Spleen (tissue), 11 donors: Measurements from ENCODE around the gene ABCA2. TPM values are rescaled to one million over a fixed set of nuclear protein-coding genes. Genes with fewer than 3 reads are reported as not detected.

Experiments
- DNase-seq: peaks from one replicate; pipeline ENCODE4 v3.0.0-alpha.2; 2020
- H3K27ac ChIP-seq, 8 donors: fragments of 200-600 bp; sonication (generic) in 7 of 8; 1 replicate in 4 of 8; 2 replicates in 4 of 8; pipeline versions ENCODE4 v1.5.0 to v1.8.0; 2016 to 2021; ENCODE audit warnings: inconsistent platforms in 4 of 8, mild to moderate bottlenecking in 4 of 8, moderate library complexity in 1 of 8
- H3K27me3 ChIP-seq, 7 donors: fragments of 200-600 bp; sonication (generic) in 6 of 7; replicated peaks in 1 of 7; 1 replicate in 4 of 7; 2 replicates in 3 of 7; pipeline versions ENCODE4 v1.5.0 to v1.8.0; 2016 to 2021; ENCODE audit warnings: inconsistent platforms in 3 of 7, mild to moderate bottlenecking in 1 of 7
- H3K36me3 ChIP-seq, 6 donors: fragments of 200-600 bp; sonication (generic) in 5 of 6; 1 replicate in 4 of 6; 2 replicates in 2 of 6; pipeline versions ENCODE4 v1.5.0 to v1.8.0; 2016 to 2021; ENCODE audit warnings: inconsistent platforms in 2 of 6
- H3K4me1 ChIP-seq, 6 donors: fragments of 200-600 bp; sonication (generic) in 5 of 6; 1 replicate in 3 of 6; 2 replicates in 3 of 6; pipeline versions ENCODE4 v1.5.0 to v1.8.0; 2016 to 2021; ENCODE audit warnings: inconsistent platforms in 3 of 6
- H3K4me3 ChIP-seq, 8 donors: fragments of 200-600 bp; sonication (generic) in 7 of 8; 1 replicate in 4 of 8; 2 replicates in 4 of 8; pipeline versions ENCODE4 v1.5.0 to v1.8.0; 2016 to 2021; ENCODE audit warnings: inconsistent platforms in 4 of 8, mild to moderate bottlenecking in 4 of 8, moderate library complexity in 2 of 8
- H3K9me3 ChIP-seq, 8 donors: fragments of 200-600 bp; sonication (generic) in 7 of 8; 1 replicate in 4 of 8; 2 replicates in 4 of 8; pipeline versions ENCODE4 v1.5.0 to v1.8.0; 2016 to 2021; ENCODE audit warnings: inconsistent platforms in 4 of 8
- POLR2A ChIP-seq, 3 donors: fragments of 450-650 bp; IDR thresholded peaks; one replicate each; pipeline ENCODE4 v1.5.1; 2017; ENCODE audit warnings: antibody characterized with exemption in 3 of 3, mild to moderate bottlenecking in 1 of 3
- POLR2AphosphoS5 ChIP-seq, 3 donors: sonication (generic); formaldehyde crosslinking; IDR thresholded peaks; one replicate each; pipeline ENCODE4 v1.5.1; 2017; ENCODE audit warnings: antibody characterized with exemption in 3 of 3
- WGBS, 5 donors: extraction: QIAGEN DNeasy Blood & Tissue Kit in 3 of 5; methylation state at CpG; one replicate each; pipeline versions ENCODE4 v1.1.5 to v1.1.7; 2013 to 2018; 5-methylcytosine and 5-hydroxymethylcytosine counted together
- intact Hi-C: fragments of 100-400 bp; cut with DNase I; formaldehyde crosslinking; loops from one replicate; pipeline ENCODE4 v1.15.0; 2023; ENCODE audit warnings: low total_unique reads
- polyA plus RNA-seq, 3 donors: library from polyadenylated mRNA; stranded (reverse); fragments of 200-250 nt; gene quantifications; one replicate each; pipeline ENCODE4 v1.2.1, GENCODE V29; 2013
- total RNA-seq, 7 donors: library from RNA; depleted of rRNA in 3 of 7; stranded (reverse); fragments of >200 nt in 3 of 7; fragmentation: NEBNext Ultra II Directional in 4 of 7; extraction: Animal tissue kit (Norgen Biotek cat#: 25700) in 4 of 7; gene quantifications; one replicate each; pipeline versions ENCODE4 v1.1.0 to v1.2.1, GENCODE V29; 2016 to 2021
- TF ChIP-seq, protein P1 (sequence below), 11 experiments: fragments of 200-600 bp in 7 of 11; fragments of 450-650 bp in 4 of 11; sonication (generic) in 4 of 11; IDR thresholded peaks in 8 of 11; conservative IDR thresholded peaks in 3 of 11; 1 replicate in 7 of 11; 2 replicates in 4 of 11; pipeline versions ENCODE4 v1.4.0 to v1.8.0; 2016 to 2021; ENCODE audit warnings: antibody characterized with exemption in 11 of 11, inconsistent platforms in 4 of 11, mild to moderate bottlenecking in 1 of 11
- donor health status: healthy with polysubstance abuse.
- donor health status: DM: no; HTN: no; CAD: no; lungs with moderate emphysema.
- donor health status: DM: no; HTN: no; CAD: no.
- donor health status: Bipolar disorder and iron deficiency.
- donor health status: healthy.
- donor health status: DM: no; HTN: no; CAD: no.
- donor health status: DM: yes; HTN: yes; CAD: no.

ABCA2 gene
- total and polyA plus RNA-seq, 10 donors = 11.9 to 97.5 (median 53.2) TPM

DNA sequence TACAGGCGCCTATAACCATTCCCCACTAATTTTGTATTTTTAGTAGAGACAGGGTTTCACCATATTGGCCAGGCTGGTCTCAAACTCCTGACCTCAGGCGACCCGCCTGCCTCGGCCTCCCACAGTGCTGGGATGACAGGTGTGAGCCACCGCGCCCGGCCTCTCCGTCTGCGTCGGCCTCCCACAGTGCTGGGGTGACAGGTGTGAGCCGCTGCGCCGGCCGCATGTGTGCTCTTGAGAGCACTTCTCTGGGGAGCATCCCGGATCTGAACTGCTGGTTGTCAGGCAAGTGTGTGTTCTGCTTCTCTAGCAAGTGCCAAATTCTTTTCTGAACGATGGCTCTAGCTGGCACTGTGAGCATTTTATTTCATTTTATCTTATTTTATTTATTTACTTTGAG, 29.5 kb upstream of the ABCA2 start:
- Histone ChIP-seq H3K27ac (no peak overlapping the region), H3K4me1 (peaks cover 12 to 43% (median 27%) of the 10 kb centered on the region in 6 donors), H3K4me3 (no peak overlapping the region), H3K27me3 (peaks cover 5 to 29% (median 22%) of the 10 kb centered on the region in 7 donors), H3K9me3 (no peaks in the 10 kb centered on the region), H3K36me3 (no peaks in the 10 kb centered on the region)
- 83 to 92% (median 88%) methylated on average over 16 of the region's 16 CpGs for WGBS, 5 donors
- TF ChIP-seq, protein P1, sequence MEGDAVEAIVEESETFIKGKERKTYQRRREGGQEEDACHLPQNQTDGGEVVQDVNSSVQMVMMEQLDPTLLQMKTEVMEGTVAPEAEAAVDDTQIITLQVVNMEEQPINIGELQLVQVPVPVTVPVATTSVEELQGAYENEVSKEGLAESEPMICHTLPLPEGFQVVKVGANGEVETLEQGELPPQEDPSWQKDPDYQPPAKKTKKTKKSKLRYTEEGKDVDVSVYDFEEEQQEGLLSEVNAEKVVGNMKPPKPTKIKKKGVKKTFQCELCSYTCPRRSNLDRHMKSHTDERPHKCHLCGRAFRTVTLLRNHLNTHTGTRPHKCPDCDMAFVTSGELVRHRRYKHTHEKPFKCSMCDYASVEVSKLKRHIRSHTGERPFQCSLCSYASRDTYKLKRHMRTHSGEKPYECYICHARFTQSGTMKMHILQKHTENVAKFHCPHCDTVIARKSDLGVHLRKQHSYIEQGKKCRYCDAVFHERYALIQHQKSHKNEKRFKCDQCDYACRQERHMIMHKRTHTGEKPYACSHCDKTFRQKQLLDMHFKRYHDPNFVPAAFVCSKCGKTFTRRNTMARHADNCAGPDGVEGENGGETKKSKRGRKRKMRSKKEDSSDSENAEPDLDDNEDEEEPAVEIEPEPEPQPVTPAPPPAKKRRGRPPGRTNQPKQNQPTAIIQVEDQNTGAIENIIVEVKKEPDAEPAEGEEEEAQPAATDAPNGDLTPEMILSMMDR (IDR thresholded peaks at IDR 0.05 in 8 of 11, conservative IDR thresholded peaks at IDR 0.05 in 3 of 11) = no peak
- TF ChIP-seq POLR2A (IDR thresholded peaks at IDR 0.05) (no peak), POLR2AphosphoS5 (IDR thresholded peaks at IDR 0.05) (no peak)
- DNase-seq = no peak
- intact Hi-C loops = no loop called here

DNA sequence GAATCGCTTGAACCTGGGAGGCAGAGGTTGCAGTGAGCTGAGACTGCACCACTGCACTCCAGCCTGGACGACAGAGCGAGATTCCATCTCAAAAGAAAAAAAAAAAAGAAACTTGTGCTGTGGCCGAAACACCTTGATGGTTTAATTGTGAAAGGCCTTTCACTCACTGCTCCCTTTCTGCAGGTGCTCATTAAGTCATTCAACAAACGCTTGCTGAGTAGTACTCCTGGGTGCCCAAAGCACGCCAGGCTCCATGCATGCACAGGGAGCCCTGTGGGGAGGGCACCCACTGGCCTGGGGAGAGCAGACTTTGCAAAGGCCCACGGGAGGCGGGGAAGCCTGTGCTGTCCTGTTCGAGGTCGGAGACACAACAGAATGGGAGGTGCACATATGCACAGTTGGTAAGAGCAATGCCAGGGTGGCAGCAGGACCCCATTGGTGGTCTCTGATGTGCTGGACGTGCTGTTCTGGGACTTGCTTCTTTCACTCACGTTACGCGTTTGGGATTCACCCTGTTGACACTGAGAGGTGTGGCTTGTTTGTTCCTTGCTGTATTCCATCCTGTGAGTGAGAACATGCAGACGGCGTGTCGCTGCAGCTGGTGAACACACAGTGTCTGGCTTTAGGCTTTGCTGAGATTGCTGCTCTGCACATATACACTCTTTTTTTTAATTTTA, 28.8 kb upstream of the ABCA2 start:
- Histone ChIP-seq H3K27ac (no peak overlapping the region), H3K27me3 (peaks cover 5 to 36% (median 28%) of the 10 kb centered on the region in 7 donors), H3K36me3 (no peaks in the 10 kb centered on the region), H3K4me3 (no peak overlapping the region), H3K4me1 (peaks cover 12 to 48% (median 28%) of the 10 kb centered on the region in 6 donors), H3K9me3 (no peaks in the 10 kb centered on the region)
- intact Hi-C loops = no loop called here
- TF ChIP-seq POLR2AphosphoS5 (IDR thresholded peaks at IDR 0.05) = no peak
- TF ChIP-seq POLR2A (IDR thresholded peaks at IDR 0.05) = no peak
- TF ChIP-seq, protein P1 (IDR thresholded peaks at IDR 0.05 in 8 of 11, conservative IDR thresholded peaks at IDR 0.05 in 3 of 11) = no peak
- WGBS, 5 donors = 80 to 94% (median 89%) methylated on average over 17 of the region's 17 CpGs
- no peak for DNase-seq

DNA sequence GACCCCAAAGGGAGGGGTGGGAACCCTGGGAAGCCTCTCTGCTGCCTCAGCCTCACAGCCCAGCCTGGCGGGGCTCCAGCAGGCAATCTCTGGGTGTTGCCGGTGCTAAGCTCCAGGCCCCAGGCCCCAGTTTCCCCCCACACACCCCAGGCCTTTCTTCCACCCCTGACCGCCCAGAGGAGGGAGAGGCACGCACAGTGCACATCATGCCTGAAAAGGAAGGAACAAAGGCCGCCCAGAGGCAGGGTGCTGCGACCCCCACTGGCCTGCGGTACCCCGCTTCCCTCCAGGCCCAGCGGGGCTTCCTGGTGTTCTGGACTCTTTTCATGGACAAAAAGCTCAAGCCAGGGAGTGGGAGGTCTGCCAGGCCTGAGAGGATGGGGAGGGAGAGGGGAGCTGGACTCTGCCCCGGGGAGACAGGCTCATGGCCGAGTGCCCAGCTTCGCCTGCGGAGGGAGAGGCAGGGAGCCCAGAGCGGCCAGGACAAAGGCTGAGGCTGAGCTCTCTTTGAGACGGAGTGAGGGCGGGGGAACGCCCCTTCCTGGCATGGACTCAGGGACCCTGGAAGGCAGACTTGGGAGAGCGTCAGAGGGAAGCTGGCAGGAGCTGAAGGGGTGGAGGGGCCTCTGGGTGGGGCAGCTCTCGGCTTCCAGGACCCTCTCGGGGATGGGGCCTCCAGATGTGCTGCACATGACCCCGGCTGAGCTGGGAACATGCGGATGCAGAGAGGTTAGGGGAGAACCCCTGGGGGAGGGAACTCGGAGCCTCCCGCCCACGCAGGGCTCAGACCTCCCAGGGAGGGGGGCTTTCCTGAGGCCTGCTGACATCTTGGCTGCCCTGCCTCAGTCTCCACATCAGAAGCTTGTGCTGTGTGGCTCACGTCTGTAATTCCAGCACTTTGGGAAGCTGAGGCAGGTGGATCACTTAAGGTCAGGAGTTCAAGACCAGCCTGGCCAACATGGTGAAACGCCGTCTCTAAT, 27.6 kb upstream of the ABCA2 start:
- DNase-seq = no peak
- Histone ChIP-seq H3K4me3 (no peak overlapping the region), H3K27me3 (peaks cover 5 to 48% (median 40%) of the 10 kb centered on the region in 7 donors), H3K4me1 (peaks cover 12 to 49% (median 28%) of the 10 kb centered on the region in 6 donors), H3K27ac (no peak overlapping the region), H3K36me3 (no peaks in the 10 kb centered on the region), H3K9me3 (no peaks in the 10 kb centered on the region)
- intact Hi-C loops = no loop called here
- 64 to 70% (median 69%) methylated on average over 25 to 28 of the region's 28 CpGs for WGBS, 5 donors
- TF ChIP-seq POLR2A (IDR thresholded peaks at IDR 0.05) (no peak), POLR2AphosphoS5 (IDR thresholded peaks at IDR 0.05) (peak in 1 of 3 donors; percentile 9)
- TF ChIP-seq, protein P1 (IDR thresholded peaks at IDR 0.05 in 8 of 11, conservative IDR thresholded peaks at IDR 0.05 in 3 of 11) = no peak
